ENCODE data around the gene ASIC1.

GRCh38 chr12:50077099-50077498 lies 19.7 kb downstream of the ASIC1 start:
- TF ChIP-seq CTCF (IDR thresholded peaks at IDR 0.05) (no peak), EP300 (IDR thresholded peaks at IDR 0.05) (no peak)
